HepG2 (cell line): ENCODE data around the gene CTNNA1. TPM values are rescaled to one million over a fixed set of nuclear protein-coding genes. Genes with fewer than 3 reads are reported as not detected.

Experiments
- CAMTA2 ChIP-seq: sonication (generic); formaldehyde crosslinking; IDR thresholded peaks from 2 replicates; pipeline ENCODE4 v1.4.0; 2020; ENCODE audit warnings: mild to moderate bottlenecking, missing genetic modification reagents, borderline replicate concordance
- CTCF ChIP-seq: sonication (generic); formaldehyde crosslinking; IDR thresholded peaks from 2 replicates; pipeline ENCODE4 v1.5.0; 2020; ENCODE audit warnings: mild to moderate bottlenecking, missing genetic modification reagents, moderate library complexity
- MXI1 ChIP-seq: IDR thresholded peaks from 3 replicates; pipeline ENCODE4 v1.6.1; 2012; ENCODE audit warnings: low read depth, low read length, inconsistent platforms, borderline replicate concordance
- ZBTB49 ChIP-seq: sonication (generic); formaldehyde crosslinking; IDR thresholded peaks from 2 replicates; pipeline ENCODE4 v1.4.0; 2020; ENCODE audit warnings: missing genetic modification reagents, borderline replicate concordance
- ZGPAT ChIP-seq: IDR thresholded peaks from 2 replicates; pipeline ENCODE4 v1.6.1; 2016; ENCODE audit warnings: mild to moderate bottlenecking
- ZNF280B ChIP-seq: sonication (generic); formaldehyde crosslinking; IDR thresholded peaks from 2 replicates; pipeline ENCODE4 v1.5.0; 2020; ENCODE audit warnings: missing genetic modification reagents, mild to moderate bottlenecking, borderline replicate concordance
- polyA plus RNA-seq, 8 experiments: library from polyadenylated mRNA; depleted of rRNA in 3 of 8; stranded (reverse) in 7 of 8; unstranded in 1 of 8; fragments of >200 nt; fragmentation: Illumina TruSeq in 4 of 8; extraction: Trizol in 4 of 8; gene quantifications; 2 replicates each; pipeline versions ENCODE4 v1.2.1 to v1.2.3, GENCODE V29; 2011 to 2016; ENCODE audit warnings: low read depth in 4 of 8, missing spikeins in 1 of 8, mixed read lengths in 1 of 8; ENCODE audit not compliant: insufficient read depth in 1 of 8
- total RNA-seq, 5 experiments: library from RNA; depleted of rRNA; stranded (reverse); fragments of >200 nt; fragmentation: Illumina TruSeq; extraction: Trizol; gene quantifications; 2 replicates each; pipeline ENCODE4 v1.2.3, GENCODE V29; 2016; ENCODE audit warnings: low read depth in 1 of 5

Gene CTNNA1
- total and polyA plus RNA-seq, 2 of the 13 experiments (the other 11 are each of a cell fraction or from before 2014, with no cell fraction given): 66.8 to 162 TPM

- TF ChIP-seq ZGPAT (CRISPR knock-in tag): no peak
- TF ChIP-seq MXI1: no peak
- TF ChIP-seq ZBTB49 (CRISPR knock-in tag): no peak
- no peak for TF ChIP-seq ZNF280B (CRISPR knock-in tag)
- TF ChIP-seq CTCF: peak; percentile 57
- TF ChIP-seq CAMTA2 (CRISPR knock-in tag): no peak
Observed at GRCh38 chr5:138789771-138790242, 36.6 kb downstream of the CTNNA1 start (continued).
